ENCODE measurements around the gene CPNE5.

GRCh38 chr6:36818756-36819155, 20.5 kb downstream of the CPNE5 start:
- TF ChIP-seq CTCF (conservative IDR thresholded peaks at IDR 0.05; ENCODE audit: low read depth, low read length) (no peak), EZH2 (IDR thresholded peaks at IDR 0.05; ENCODE audit: low read length, unreplicated experiment) (no peak), EZH2phosphoT487 (IDR thresholded peaks at IDR 0.05; ENCODE audit: borderline replicate concordance, low read length) (no peak)
